ENCODE measurements around the gene CMIP. TPM values are rescaled to one million over a fixed set of nuclear protein-coding genes. Genes with fewer than 3 reads are reported as not detected.

The CMIP gene
- total and polyA plus RNA-seq, 10 of the 15 experiments (the other 5 are each of a cell fraction or from before 2014, with no cell fraction given), result 1.2 to 43.2 (median 4.4) TPM

GRCh38 chr16:81649561-81650184 is 205.1 kb downstream of the CMIP start:
- ATAC-seq, result no peak
- peaks cover 8 to 10% of the 10 kb centered on the region in 2 experiments; a peak in 3 of 4 replicates for H3K36me3 ChIP-seq (ENCODE audit: control insufficient read depth in 2 of 2, insufficient read depth in 2 of 2, low read length in 1 of 2)
- SMC1A ChIA-PET (ENCODE audit: uncharacterized antibody, unreplicated experiment), result no interaction called here
- H3K79me2 ChIP-seq (ENCODE audit: control insufficient read depth, insufficient read depth, low read length), result no peaks in the 10 kb centered on the region
- CTCF ChIA-PET, result no interaction called here
- no peak overlapping the region for H3K4me2 ChIP-seq (ENCODE audit: control insufficient read depth, insufficient read depth)
- H3K27me3 ChIP-seq (replicated peaks in 1 of 2; ENCODE audit: control insufficient read depth in 2 of 2, insufficient read depth in 2 of 2, low read length in 1 of 2), result no peaks in the 10 kb centered on the region
- H4K20me1 ChIP-seq (ENCODE audit: control insufficient read depth, insufficient read depth), result no peaks in the 10 kb centered on the region
- peaks cover 13% of the 10 kb centered on the region for H3K4me1 ChIP-seq (ENCODE audit: control insufficient read depth, insufficient read depth, low read length)
- POLR2A ChIA-PET, result no interaction called here
- BruUV-seq (replicated peaks), result no TSS peak
- H3K27ac ChIP-seq (ENCODE audit: control insufficient read depth, insufficient read depth), result no peak overlapping the region
- no peak overlapping the region for H2AFZ ChIP-seq (ENCODE audit: control insufficient read depth, low read depth, low read length)
- no peak for DNase-seq (ENCODE audit: low read depth, low spot score)
- no peak overlapping the region for H3K4me3 ChIP-seq
- 94% methylated on average over 14 of the region's 14 CpGs for WGBS (ENCODE audit: insufficient coverage, insufficient replicate concordance, low lambda C conversion rate, missing lambda C conversion rate)
- in situ Hi-C loops (cut with MboI) (no loop called here), intact Hi-C loops (cut with micrococcal nuclease; ENCODE audit: unreplicated experiment) (no loop called here)
- TF ChIP-seq BHLHE40 (IDR thresholded peaks at IDR 0.05; ENCODE audit: borderline replicate concordance in 1 of 2, low read depth in 2 of 2, low read length in 1 of 2) (no peak), JUNB (IDR thresholded peaks at IDR 0.05) (no peak), NFIC (IDR thresholded peaks at IDR 0.05; ENCODE audit: low read depth, low read length) (no peak), MXI1 (IDR thresholded peaks at IDR 0.05; ENCODE audit: low read depth, low read length) (no peak), KLF5 (IDR thresholded peaks at IDR 0.05; ENCODE audit: partially characterized antibody) (no peak), SMAD1 (IDR thresholded peaks at IDR 0.05; ENCODE audit: low read depth, partially characterized antibody) (no peak), ZNF207 (IDR thresholded peaks at IDR 0.05; ENCODE audit: borderline replicate concordance) (no peak), ESRRA (IDR thresholded peaks at IDR 0.05; ENCODE audit: low read length) (no peak), CEBPB (IDR thresholded peaks at IDR 0.05; ENCODE audit: borderline replicate concordance in 1 of 2, low read depth in 2 of 2, low read length in 2 of 2) (no peak), SMARCA5 (IDR thresholded peaks at IDR 0.05) (no peak)
- TF ChIP-seq, protein P1, sequence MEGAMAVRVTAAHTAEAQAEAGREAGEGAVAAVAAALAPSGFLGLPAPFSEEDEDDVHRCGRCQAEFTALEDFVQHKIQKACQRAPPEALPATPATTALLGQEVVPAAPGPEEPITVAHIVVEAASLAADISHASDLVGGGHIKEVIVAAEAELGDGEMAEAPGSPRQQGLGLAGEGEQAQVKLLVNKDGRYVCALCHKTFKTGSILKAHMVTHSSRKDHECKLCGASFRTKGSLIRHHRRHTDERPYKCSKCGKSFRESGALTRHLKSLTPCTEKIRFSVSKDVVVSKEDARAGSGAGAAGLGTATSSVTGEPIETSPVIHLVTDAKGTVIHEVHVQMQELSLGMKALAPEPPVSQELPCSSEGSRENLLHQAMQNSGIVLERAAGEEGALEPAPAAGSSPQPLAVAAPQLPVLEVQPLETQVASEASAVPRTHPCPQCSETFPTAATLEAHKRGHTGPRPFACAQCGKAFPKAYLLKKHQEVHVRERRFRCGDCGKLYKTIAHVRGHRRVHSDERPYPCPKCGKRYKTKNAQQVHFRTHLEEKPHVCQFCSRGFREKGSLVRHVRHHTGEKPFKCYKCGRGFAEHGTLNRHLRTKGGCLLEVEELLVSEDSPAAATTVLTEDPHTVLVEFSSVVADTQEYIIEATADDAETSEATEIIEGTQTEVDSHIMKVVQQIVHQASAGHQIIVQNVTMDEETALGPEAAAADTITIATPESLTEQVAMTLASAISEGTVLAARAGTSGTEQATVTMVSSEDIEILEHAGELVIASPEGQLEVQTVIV (IDR thresholded peaks at IDR 0.05; ENCODE audit: borderline replicate concordance, partially characterized antibody), result no peak
- TF ChIP-seq, protein P2, sequence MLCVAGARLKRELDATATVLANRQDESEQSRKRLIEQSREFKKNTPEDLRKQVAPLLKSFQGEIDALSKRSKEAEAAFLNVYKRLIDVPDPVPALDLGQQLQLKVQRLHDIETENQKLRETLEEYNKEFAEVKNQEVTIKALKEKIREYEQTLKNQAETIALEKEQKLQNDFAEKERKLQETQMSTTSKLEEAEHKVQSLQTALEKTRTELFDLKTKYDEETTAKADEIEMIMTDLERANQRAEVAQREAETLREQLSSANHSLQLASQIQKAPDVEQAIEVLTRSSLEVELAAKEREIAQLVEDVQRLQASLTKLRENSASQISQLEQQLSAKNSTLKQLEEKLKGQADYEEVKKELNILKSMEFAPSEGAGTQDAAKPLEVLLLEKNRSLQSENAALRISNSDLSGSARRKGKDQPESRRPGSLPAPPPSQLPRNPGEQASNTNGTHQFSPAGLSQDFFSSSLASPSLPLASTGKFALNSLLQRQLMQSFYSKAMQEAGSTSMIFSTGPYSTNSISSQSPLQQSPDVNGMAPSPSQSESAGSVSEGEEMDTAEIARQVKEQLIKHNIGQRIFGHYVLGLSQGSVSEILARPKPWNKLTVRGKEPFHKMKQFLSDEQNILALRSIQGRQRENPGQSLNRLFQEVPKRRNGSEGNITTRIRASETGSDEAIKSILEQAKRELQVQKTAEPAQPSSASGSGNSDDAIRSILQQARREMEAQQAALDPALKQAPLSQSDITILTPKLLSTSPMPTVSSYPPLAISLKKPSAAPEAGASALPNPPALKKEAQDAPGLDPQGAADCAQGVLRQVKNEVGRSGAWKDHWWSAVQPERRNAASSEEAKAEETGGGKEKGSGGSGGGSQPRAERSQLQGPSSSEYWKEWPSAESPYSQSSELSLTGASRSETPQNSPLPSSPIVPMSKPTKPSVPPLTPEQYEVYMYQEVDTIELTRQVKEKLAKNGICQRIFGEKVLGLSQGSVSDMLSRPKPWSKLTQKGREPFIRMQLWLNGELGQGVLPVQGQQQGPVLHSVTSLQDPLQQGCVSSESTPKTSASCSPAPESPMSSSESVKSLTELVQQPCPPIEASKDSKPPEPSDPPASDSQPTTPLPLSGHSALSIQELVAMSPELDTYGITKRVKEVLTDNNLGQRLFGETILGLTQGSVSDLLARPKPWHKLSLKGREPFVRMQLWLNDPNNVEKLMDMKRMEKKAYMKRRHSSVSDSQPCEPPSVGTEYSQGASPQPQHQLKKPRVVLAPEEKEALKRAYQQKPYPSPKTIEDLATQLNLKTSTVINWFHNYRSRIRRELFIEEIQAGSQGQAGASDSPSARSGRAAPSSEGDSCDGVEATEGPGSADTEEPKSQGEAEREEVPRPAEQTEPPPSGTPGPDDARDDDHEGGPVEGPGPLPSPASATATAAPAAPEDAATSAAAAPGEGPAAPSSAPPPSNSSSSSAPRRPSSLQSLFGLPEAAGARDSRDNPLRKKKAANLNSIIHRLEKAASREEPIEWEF (IDR thresholded peaks at IDR 0.05; ENCODE audit: insufficient replicate concordance, low read depth, low read length), result no peak
- TF ChIP-seq, protein P3, sequence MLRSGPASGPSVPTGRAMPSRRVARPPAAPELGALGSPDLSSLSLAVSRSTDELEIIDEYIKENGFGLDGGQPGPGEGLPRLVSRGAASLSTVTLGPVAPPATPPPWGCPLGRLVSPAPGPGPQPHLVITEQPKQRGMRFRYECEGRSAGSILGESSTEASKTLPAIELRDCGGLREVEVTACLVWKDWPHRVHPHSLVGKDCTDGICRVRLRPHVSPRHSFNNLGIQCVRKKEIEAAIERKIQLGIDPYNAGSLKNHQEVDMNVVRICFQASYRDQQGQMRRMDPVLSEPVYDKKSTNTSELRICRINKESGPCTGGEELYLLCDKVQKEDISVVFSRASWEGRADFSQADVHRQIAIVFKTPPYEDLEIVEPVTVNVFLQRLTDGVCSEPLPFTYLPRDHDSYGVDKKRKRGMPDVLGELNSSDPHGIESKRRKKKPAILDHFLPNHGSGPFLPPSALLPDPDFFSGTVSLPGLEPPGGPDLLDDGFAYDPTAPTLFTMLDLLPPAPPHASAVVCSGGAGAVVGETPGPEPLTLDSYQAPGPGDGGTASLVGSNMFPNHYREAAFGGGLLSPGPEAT (IDR thresholded peaks at IDR 0.05; ENCODE audit: low read depth), result no peak
- RAD21 ChIA-PET (ENCODE audit: unreplicated experiment), result no interaction called here
- no peak for FAIRE-seq
- no peaks in the 10 kb centered on the region for H3K9me3 ChIP-seq (replicated peaks; ENCODE audit: control insufficient read depth, insufficient read depth, low read length)
- H3K9ac ChIP-seq (ENCODE audit: control insufficient read depth, insufficient read depth, low read length), result no peak overlapping the region

All from GM12878 (cell line).